Endothelial cell of umbilical vein (primary cell): ENCODE results near the gene CDC25C. TPM values are rescaled to one million over a fixed set of nuclear protein-coding genes. Genes with fewer than 3 reads are reported as not detected.

Source experiments
- BruUV-seq: library from RNA; stranded (reverse); fragments of 400-500 nt; replicated peaks from 2 replicates; lab custom pipeline; 2021; lab: Mats Ljungman, UMichigan
- CTCF ChIA-PET: fragments of 300-600, 350-600 bp; sonication (Branson Sonifier 250); formaldehyde crosslinking; loops from one replicate; lab custom pipeline; 2021; ENCODE audit warnings: antibody characterized with exemption, inconsistent platforms; lab: Charles Lee
- POLR2A ChIA-PET: fragments of 300-600, 350-600 bp; sonication (Branson Sonifier 250); formaldehyde crosslinking; loops from one replicate; lab custom pipeline; 2021; ENCODE audit warnings: antibody characterized with exemption, inconsistent platforms; lab: Charles Lee
- DNase-seq: peaks from one replicate; pipeline ENCODE4 v3.0.0-alpha.2; 2011; ENCODE audit warnings: low read depth, low spot score
- FAIRE-seq: peaks from 2 replicates; lab custom pipeline; 2011; peaks lifted over from hg19 to GRCh38; lab: Jason Lieb, UNC
- H2AFZ ChIP-seq: 2 replicates; pipeline ENCODE4 v1.6.0; 2012; ENCODE audit warnings: low read depth, low read length, control low read depth, inconsistent platforms
- H3K27ac ChIP-seq: 2 replicates; pipeline ENCODE4 v1.5.1; 2011; ENCODE audit warnings: low read depth, mild to moderate bottlenecking, control low read depth, low read length, moderate library complexity; ENCODE audit not compliant: insufficient read depth
- H3K27me3 ChIP-seq, 2 experiments: 2 replicates each; pipeline versions ENCODE4 v1.6.0 to v1.6.1; 2011; ENCODE audit warnings: low read length in 2 of 2, mixed read lengths in 1 of 2; ENCODE audit not compliant: control insufficient read depth in 2 of 2, insufficient read depth in 2 of 2
- H3K36me3 ChIP-seq, 2 experiments: 2 replicates in 1 of 2; 3 replicates in 1 of 2; pipeline ENCODE4 v1.5.1; 2011; ENCODE audit warnings: low read length in 2 of 2, mild to moderate bottlenecking in 1 of 2, moderate library complexity in 1 of 2; ENCODE audit not compliant: control insufficient read depth in 2 of 2, insufficient read depth in 2 of 2; ENCODE audit errors: extremely low read depth in 1 of 2
- H3K4me1 ChIP-seq: 3 replicates; pipeline ENCODE4 v1.5.1; 2011; ENCODE audit warnings: mild to moderate bottlenecking, low read length; ENCODE audit not compliant: control insufficient read depth, insufficient read depth; ENCODE audit errors: extremely low read depth
- H3K4me2 ChIP-seq: 2 replicates; pipeline ENCODE4 v1.6.1; 2011; ENCODE audit warnings: low read length, control low read depth, mixed read lengths; ENCODE audit not compliant: insufficient read depth
- H3K4me3 ChIP-seq, 3 experiments: fragments of 200-600 bp in 1 of 3; sonication (generic), shearing (Covaris generic) in 1 of 3; replicated peaks in 1 of 3; 2 replicates each; pipeline ENCODE4 v1.5.1; 2011 to 2016; ENCODE audit warnings: control low read depth in 3 of 3, low read length in 3 of 3, mild to moderate bottlenecking in 2 of 3, inconsistent platforms in 1 of 3, low read depth in 1 of 3, moderate library complexity in 1 of 3; ENCODE audit not compliant: insufficient read depth in 1 of 3
- H3K79me2 ChIP-seq: 2 replicates; pipeline ENCODE4 v1.6.0; 2012; ENCODE audit warnings: low read length, inconsistent platforms; ENCODE audit not compliant: control insufficient read depth, insufficient read depth
- H3K9ac ChIP-seq: replicated peaks from 2 replicates; pipeline ENCODE3; 2011; ENCODE audit warnings: low read length, control low read depth; ENCODE audit not compliant: insufficient read depth; ENCODE audit errors: extremely low read depth
- H3K9me1 ChIP-seq: replicated peaks from 3 replicates; pipeline ENCODE4 v1.6.0; 2011; ENCODE audit warnings: mild to moderate bottlenecking, low read length; ENCODE audit not compliant: control insufficient read depth, insufficient read depth; ENCODE audit errors: extremely low read depth
- H3K9me3 ChIP-seq: replicated peaks from 2 replicates; pipeline ENCODE4 v1.5.1; 2012; ENCODE audit warnings: low read length, inconsistent platforms; ENCODE audit not compliant: control insufficient read depth, insufficient read depth
- H4K20me1 ChIP-seq: replicated peaks from 2 replicates; pipeline ENCODE3; 2011; ENCODE audit warnings: mild to moderate bottlenecking, low read length; ENCODE audit not compliant: control insufficient read depth, insufficient read depth; ENCODE audit errors: extremely low read depth
- CTCF ChIP-seq, 2 donors: IDR thresholded peaks; 1 replicate in 1 of 2; 2 replicates in 1 of 2; pipeline ENCODE4 v1.5.1; 2011; ENCODE audit warnings: low read length in 2 of 2, mild to moderate bottlenecking in 2 of 2, moderate library complexity in 2 of 2, control low read depth in 1 of 2, inconsistent platforms in 1 of 2, low read depth in 1 of 2; ENCODE audit not compliant: insufficient read depth in 1 of 2; ENCODE audit errors: extremely low read depth in 1 of 2
- FOS ChIP-seq: IDR thresholded peaks from 2 replicates; pipeline ENCODE4 v1.6.1; 2011; ENCODE audit warnings: mild to moderate bottlenecking, low read length, moderate library complexity, borderline replicate concordance; ENCODE audit not compliant: insufficient read depth
- JUN ChIP-seq: IDR thresholded peaks from 2 replicates; pipeline ENCODE4 v1.6.1; 2011; ENCODE audit warnings: borderline replicate concordance, low read depth; ENCODE audit not compliant: insufficient read length, insufficient read depth
- MAX ChIP-seq: IDR thresholded peaks from 2 replicates; pipeline ENCODE4 v1.6.1; 2011; ENCODE audit not compliant: insufficient read depth, insufficient read length
- POLR2A ChIP-seq: IDR thresholded peaks from 2 replicates; pipeline ENCODE4 v1.6.1; 2012; ENCODE audit warnings: low read depth, mild to moderate bottlenecking, control low read depth, low read length
- POLR2AphosphoS5 ChIP-seq: IDR thresholded peaks from 2 replicates; pipeline ENCODE4 v1.6.1; 2012; ENCODE audit warnings: low read depth, mild to moderate bottlenecking, control low read depth, low read length, moderate library complexity; ENCODE audit not compliant: insufficient read depth
- dilution Hi-C: fragments of 300-500 bp; cut with MboI; formaldehyde crosslinking; loops from one replicate; pipeline ENCODE4 v1.15.0; 2019; ENCODE audit warnings: low sequenced_read_pairs; ENCODE audit not compliant: extremely low pct_ligation_motif_present
- intact Hi-C: fragments of 100-400 bp; cut with micrococcal nuclease; formaldehyde crosslinking; loops from one replicate; pipeline ENCODE4 v1.10.0; 2022
- polyA plus RNA-seq, 4 experiments: library from polyadenylated mRNA; depleted of rRNA in 3 of 4; stranded (reverse) in 3 of 4; unstranded in 1 of 4; fragments of >200 nt; gene quantifications; 2 replicates each; pipeline versions ENCODE4 v1.2.1 to v1.2.3, GENCODE V29; 2011 to 2012; ENCODE audit warnings: missing spikeins in 1 of 4
- total RNA-seq: library from RNA; stranded (reverse); gene quantifications from 2 replicates; pipeline ENCODE4 v1.2.3, GENCODE V29; 2021

The CDC25C gene
- total and polyA plus RNA-seq, 2 donors (not counting 3 experiments of a cell fraction or from before 2014, with no cell fraction given): 8.1 to 13.6 TPM

GRCh38 chr5:138338411-138339090 is 6.9 kb upstream of the CDC25C start:
- peak; percentile 36 for DNase-seq
- intact Hi-C loops: loop anchor here (1.0 to 5.0 kb wide), 2 partner anchors 14 to 116 kb away; partner anchors contain the start of gene KDM3B
- ChIA-PET POLR2A (interaction anchor here (0.5 to 4.3 kb wide), 8 partner anchors 12 to 267 kb away, joined by 3 to 58 read pairs (median 5); partner anchors contain the start of gene KDM3B), CTCF (interaction anchor here (1.9 to 4.1 kb wide), 2 partner anchors 14 to 115 kb away, joined by 6 to 64 read pairs; partner anchors contain the start of gene KDM3B)
- Histone ChIP-seq H2AFZ (no peak overlapping the region), H3K27me3 (no peaks in the 10 kb centered on the region), H4K20me1 (no peaks in the 10 kb centered on the region), H3K9me1 (no peaks in the 10 kb centered on the region), H3K4me1 (peaks cover 13% of the 10 kb centered on the region), H3K36me3 (peaks cover 2 to 3% of the 10 kb centered on the region in 2 experiments), H3K9ac (peak overlapping the region; percentile 81), H3K4me2 (peak overlapping the region; percentile 59), H3K4me3 (peak overlapping the region; percentile 26 to 84 (median 62)), H3K79me2 (peaks cover 34% of the 10 kb centered on the region), H3K9me3 (no peaks in the 10 kb centered on the region), H3K27ac (peak overlapping the region; percentile 81)
- TF ChIP-seq POLR2A: no peak
- no peak for TF ChIP-seq MAX
- TF ChIP-seq JUN: no peak
- no peak for TF ChIP-seq POLR2AphosphoS5
- TF ChIP-seq FOS: no peak
- TF ChIP-seq CTCF (IDR thresholded peaks at IDR 0.05; ENCODE audit: extremely low read depth in 1 of 2, insufficient read depth in 1 of 2, low read depth in 1 of 2, low read length in 2 of 2): no peak
- FAIRE-seq: no peak
- BruUV-seq: no TSS peak
- dilution Hi-C loops: no loop called here
